IPS-NIHi7 (cell line): ENCODE data around the gene CC2D2A.

Source experiments
- DNase-seq: peaks from one replicate; pipeline ENCODE4 v3.0.0; 2012; ENCODE audit warnings: mixed read lengths; ENCODE audit errors: extremely low spot score

The CC2D2A gene

GRCh38 chr4:15466596-15466995 lies 3.1 kb upstream of the CC2D2A start:
- no peak for DNase-seq

GRCh38 chr4:15470128-15470475 lies 420 bp downstream of the CC2D2A start:
- no peak for DNase-seq

GRCh38 chr4:15476396-15476795 lies 6.7 kb downstream of the CC2D2A start:
- DNase-seq = no peak

- DNase-seq = no peak
These were observed 9.0 kb downstream of the CC2D2A start for GRCh38 chr4:15478724-15479088.

- DNase-seq = peak; percentile 79
These were observed 9.6 kb downstream of the CC2D2A start for GRCh38 chr4:15479089-15479912.

GRCh38 chr4:15479913-15480185 lies 10.2 kb downstream of the CC2D2A start:
- no peak for DNase-seq

- DNase-seq = no peak
These were observed 12.5 kb downstream of the CC2D2A start for GRCh38 chr4:15481961-15482745.

- no peak for DNase-seq
These were observed 13.2 kb downstream of the CC2D2A start for GRCh38 chr4:15482842-15483241.

GRCh38 chr4:15488136-15488535 lies 18.5 kb downstream of the CC2D2A start:
- no peak for DNase-seq

- no peak for DNase-seq
These were observed 19.2 kb downstream of the CC2D2A start for GRCh38 chr4:15488658-15489470.

GRCh38 chr4:15489551-15489950 lies 19.9 kb downstream of the CC2D2A start:
- DNase-seq = no peak

- DNase-seq = no peak
These were observed 23.7 kb downstream of the CC2D2A start for GRCh38 chr4:15493411-15493810.

- DNase-seq = no peak
These were observed 25.9 kb downstream of the CC2D2A start for GRCh38 chr4:15495621-15496020.

- no peak for DNase-seq
These were observed 28.7 kb downstream of the CC2D2A start for GRCh38 chr4:15498356-15498755.

- DNase-seq = no peak
These were observed 31.0 kb downstream of the CC2D2A start for GRCh38 chr4:15500701-15501100.

- no peak for DNase-seq
These were observed 32.3 kb downstream of the CC2D2A start for GRCh38 chr4:15501941-15502340.

GRCh38 chr4:15502384-15502783 lies 32.7 kb downstream of the CC2D2A start:
- DNase-seq = no peak

- no peak for DNase-seq
These were observed 34.4 kb downstream of the CC2D2A start for GRCh38 chr4:15504041-15504440.

- no peak for DNase-seq
These were observed 36.8 kb downstream of the CC2D2A start for GRCh38 chr4:15506464-15506863.

- DNase-seq = no peak
These were observed 38.0 kb downstream of the CC2D2A start for GRCh38 chr4:15507679-15508078.

- DNase-seq = no peak
These were observed 41.3 kb downstream of the CC2D2A start for GRCh38 chr4:15510961-15511360.

GRCh38 chr4:15513545-15513944 lies 43.9 kb downstream of the CC2D2A start:
- DNase-seq = no peak

- DNase-seq = no peak
These were observed 45.4 kb downstream of the CC2D2A start for GRCh38 chr4:15515106-15515505.
